Measurements from ENCODE around the gene KIAA0586. TPM values are rescaled to one million over a fixed set of nuclear protein-coding genes. Genes with fewer than 3 reads are reported as not detected.
"Not testable (repeated sequence)": the region's sequence is repeated elsewhere in the genome, so short reads cannot be mapped to it uniquely, and the experiment has no call there.

Gene KIAA0586
- total RNA-seq, 1 experiment from 2014 or later, result 6.4 TPM

GRCh38 chr14:58455593-58456265, 28.2 kb downstream of the KIAA0586 start:
- in situ Hi-C loops (cut with HindIII; ENCODE audit: low pct_unique_long_range_greater_than_20kb, low sequenced_read_pairs), result no loop called here
- peak; percentile 38 for DNase-seq (ENCODE audit: low read depth)

GRCh38 chr14:58460772-58461171, 33.3 kb downstream of the KIAA0586 start:
- no peak for DNase-seq (ENCODE audit: low read depth)
- in situ Hi-C loops (cut with HindIII; ENCODE audit: low pct_unique_long_range_greater_than_20kb, low sequenced_read_pairs), result no loop called here

- DNase-seq (ENCODE audit: low read depth), result no peak
These were observed 35.6 kb downstream of the KIAA0586 start for GRCh38 chr14:58463147-58463546.

GRCh38 chr14:58464652-58465051, 37.1 kb downstream of the KIAA0586 start:
- in situ Hi-C loops (cut with HindIII; ENCODE audit: low pct_unique_long_range_greater_than_20kb, low sequenced_read_pairs), result no loop called here

More at GRCh38 chr14:58463147-58463546, 35.6 kb downstream of the KIAA0586 start:
- in situ Hi-C loops (cut with HindIII; ENCODE audit: low pct_unique_long_range_greater_than_20kb, low sequenced_read_pairs), result no loop called here

GRCh38 chr14:58465421-58465820, 37.9 kb downstream of the KIAA0586 start:
- in situ Hi-C loops (cut with HindIII; ENCODE audit: low pct_unique_long_range_greater_than_20kb, low sequenced_read_pairs), result no loop called here
- DNase-seq (ENCODE audit: low read depth), result peak; percentile 15

More at GRCh38 chr14:58464652-58465051, 37.1 kb downstream of the KIAA0586 start:
- no peak for DNase-seq (ENCODE audit: low read depth)

GRCh38 chr14:58466459-58466858, 38.9 kb downstream of the KIAA0586 start:
- in situ Hi-C loops (cut with HindIII; ENCODE audit: low pct_unique_long_range_greater_than_20kb, low sequenced_read_pairs), result no loop called here
- no peak for DNase-seq (ENCODE audit: low read depth)

GRCh38 chr14:58467575-58467974, 40.1 kb downstream of the KIAA0586 start:
- no peak for DNase-seq (ENCODE audit: low read depth)
- in situ Hi-C loops (cut with HindIII; ENCODE audit: low pct_unique_long_range_greater_than_20kb, low sequenced_read_pairs), result no loop called here

GRCh38 chr14:58469309-58469708, 41.8 kb downstream of the KIAA0586 start:
- in situ Hi-C loops (cut with HindIII; ENCODE audit: low pct_unique_long_range_greater_than_20kb, low sequenced_read_pairs), result no loop called here
- DNase-seq (ENCODE audit: low read depth), result no peak

- DNase-seq (ENCODE audit: low read depth), result no peak
- in situ Hi-C loops (cut with HindIII; ENCODE audit: low pct_unique_long_range_greater_than_20kb, low sequenced_read_pairs), result no loop called here
These were observed 48.8 kb downstream of the KIAA0586 start for GRCh38 chr14:58476320-58476719.

- in situ Hi-C loops (cut with HindIII; ENCODE audit: low pct_unique_long_range_greater_than_20kb, low sequenced_read_pairs), result no loop called here
- DNase-seq (ENCODE audit: low read depth), result no peak
These were observed 50.1 kb downstream of the KIAA0586 start for GRCh38 chr14:58477653-58478052.

GRCh38 chr14:58478329-58478728, 50.8 kb downstream of the KIAA0586 start:
- DNase-seq (ENCODE audit: low read depth); in situ Hi-C loops (cut with HindIII; ENCODE audit: low pct_unique_long_range_greater_than_20kb, low sequenced_read_pairs): not testable (repeated sequence)

GRCh38 chr14:58479975-58480374, 52.5 kb downstream of the KIAA0586 start:
- DNase-seq (ENCODE audit: low read depth), result no peak
- in situ Hi-C loops (cut with HindIII; ENCODE audit: low pct_unique_long_range_greater_than_20kb, low sequenced_read_pairs), result no loop called here

- in situ Hi-C loops (cut with HindIII; ENCODE audit: low pct_unique_long_range_greater_than_20kb, low sequenced_read_pairs), result no loop called here
- no peak for DNase-seq (ENCODE audit: low read depth)
These were observed 56.7 kb downstream of the KIAA0586 start for GRCh38 chr14:58484176-58484575.

GRCh38 chr14:58488550-58488949, 61.0 kb downstream of the KIAA0586 start:
- in situ Hi-C loops (cut with HindIII; ENCODE audit: low pct_unique_long_range_greater_than_20kb, low sequenced_read_pairs), result no loop called here
- DNase-seq (ENCODE audit: low read depth), result no peak

- in situ Hi-C loops (cut with HindIII; ENCODE audit: low pct_unique_long_range_greater_than_20kb, low sequenced_read_pairs), result no loop called here
These were observed 64.1 kb downstream of the KIAA0586 start for GRCh38 chr14:58491593-58491992.

GRCh38 chr14:58492044-58492443, 64.5 kb downstream of the KIAA0586 start:
- no peak for DNase-seq (ENCODE audit: low read depth)
- in situ Hi-C loops (cut with HindIII; ENCODE audit: low pct_unique_long_range_greater_than_20kb, low sequenced_read_pairs), result no loop called here

More at GRCh38 chr14:58491593-58491992, 64.1 kb downstream of the KIAA0586 start:
- no peak for DNase-seq (ENCODE audit: low read depth)

GRCh38 chr14:58501214-58501816, 73.8 kb downstream of the KIAA0586 start:
- DNase-seq (ENCODE audit: low read depth), result peak; percentile 5
- in situ Hi-C loops (cut with HindIII; ENCODE audit: low pct_unique_long_range_greater_than_20kb, low sequenced_read_pairs), result no loop called here

GRCh38 chr14:58513272-58513671, 85.8 kb downstream of the KIAA0586 start:
- in situ Hi-C loops (cut with HindIII; ENCODE audit: low pct_unique_long_range_greater_than_20kb, low sequenced_read_pairs), result no loop called here
- no peak for DNase-seq (ENCODE audit: low read depth)

- in situ Hi-C loops (cut with HindIII; ENCODE audit: low pct_unique_long_range_greater_than_20kb, low sequenced_read_pairs), result no loop called here
These were observed 90.1 kb downstream of the KIAA0586 start for GRCh38 chr14:58517592-58517991.

GRCh38 chr14:58525691-58526090, 98.2 kb downstream of the KIAA0586 start:
- in situ Hi-C loops (cut with HindIII; ENCODE audit: low pct_unique_long_range_greater_than_20kb, low sequenced_read_pairs); DNase-seq (ENCODE audit: low read depth): not testable (repeated sequence)

More at GRCh38 chr14:58517592-58517991, 90.1 kb downstream of the KIAA0586 start:
- no peak for DNase-seq (ENCODE audit: low read depth)
